Stimulated activated CD8-positive, alpha-beta memory T cell treated with anti-CD3 and anti-CD28 coated beads, Interleukin-7, amount 100 ng/mL, for 48 hours (primary cell): ENCODE data around the gene CCDC110.
"Not testable (repeated sequence)": the region's sequence is repeated elsewhere in the genome, so short reads cannot be mapped to it uniquely, and the experiment has no call there.

ENCODE experiments used
- DNase-seq, 2 donors: peaks; one replicate each; pipeline ENCODE4 v3.0.0-alpha.2; 2020; ENCODE audit warnings: low read depth in 1 of 2; ENCODE audit errors: extremely low read depth in 1 of 2

The CCDC110 gene

GRCh38 chr4:185471235-185472102 is at the start of gene CCDC110:
TSS of gene CCDC110 (minus strand) at chr4:185471733. CDS start at chr4:185471683, 50 bp downstream.
- peak; percentile 67 to 78 for DNase-seq

GRCh38 chr4:185520119-185520518 is 48.6 kb upstream of the CCDC110 start:
- no peak for DNase-seq

- DNase-seq: no peak
Measured at GRCh38 chr4:185518494-185518893, 47.0 kb upstream of the CCDC110 start.

DNA sequence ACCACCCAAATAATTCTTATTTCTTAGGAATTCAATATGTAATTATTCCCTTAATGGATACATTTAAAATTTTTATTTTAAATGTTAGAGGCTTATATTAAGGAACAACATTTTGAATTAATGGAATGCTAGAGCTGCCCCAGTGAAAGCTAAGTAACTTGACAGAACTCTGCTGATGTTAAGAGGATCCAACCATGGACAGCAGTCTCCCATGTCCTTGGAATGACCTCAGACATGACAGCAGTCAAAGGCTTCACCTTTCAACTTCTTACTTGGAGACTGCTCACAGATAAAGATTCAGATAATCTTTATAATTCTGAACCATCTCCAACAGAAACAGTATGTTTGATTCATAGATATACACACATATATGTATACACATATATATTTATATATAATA is 46.5 kb upstream of the CCDC110 start:
- no peak for DNase-seq

- DNase-seq: no peak
Measured at GRCh38 chr4:185515248-185515647, 43.7 kb upstream of the CCDC110 start.

DNA sequence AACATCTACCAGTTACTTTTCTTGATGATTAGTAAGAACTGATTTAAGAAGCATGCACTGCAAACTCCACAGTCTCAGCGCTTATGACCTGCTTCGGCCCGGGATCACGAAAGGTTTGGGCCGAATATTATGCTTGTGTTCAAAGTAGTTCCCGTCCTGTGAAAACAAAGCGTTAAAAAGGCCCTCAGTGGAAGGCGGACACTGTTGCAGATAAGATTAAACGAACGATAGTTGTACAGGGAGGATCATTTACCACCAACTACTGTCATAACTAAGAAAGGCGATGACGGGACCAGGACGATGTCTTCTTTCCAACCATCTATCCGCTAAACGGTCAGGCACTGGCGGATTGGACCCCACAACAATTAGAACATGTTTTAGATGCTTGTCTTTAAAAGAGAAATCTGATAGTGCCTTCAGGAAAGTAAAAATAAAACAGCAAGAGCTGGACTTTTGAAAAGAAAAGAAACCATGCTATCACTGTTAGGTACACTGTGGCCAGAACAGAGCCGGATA is 42.7 kb upstream of the CCDC110 start:
- DNase-seq: no peak

- no peak for DNase-seq
Measured at GRCh38 chr4:185513489-185514181, 42.1 kb upstream of the CCDC110 start.

DNA sequence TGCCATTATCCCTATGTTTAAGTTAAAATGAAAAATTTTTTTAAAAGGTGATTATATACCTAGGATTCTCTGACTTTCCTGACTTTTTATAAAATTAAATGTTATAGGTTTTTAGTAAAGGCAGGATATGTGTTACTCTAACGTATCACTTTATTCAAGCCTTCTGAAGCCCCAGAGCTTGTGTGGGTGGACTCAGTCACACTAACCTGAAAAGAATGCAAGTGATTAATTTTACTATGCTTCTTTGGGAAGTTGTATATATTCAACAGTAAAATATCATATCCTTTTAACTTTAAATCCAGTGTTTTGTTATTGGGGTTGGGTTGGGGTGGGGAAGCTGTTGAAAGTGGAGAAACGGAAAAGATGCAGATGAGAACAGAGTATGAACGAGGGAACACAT is 41.0 kb upstream of the CCDC110 start:
- DNase-seq: no peak

DNA sequence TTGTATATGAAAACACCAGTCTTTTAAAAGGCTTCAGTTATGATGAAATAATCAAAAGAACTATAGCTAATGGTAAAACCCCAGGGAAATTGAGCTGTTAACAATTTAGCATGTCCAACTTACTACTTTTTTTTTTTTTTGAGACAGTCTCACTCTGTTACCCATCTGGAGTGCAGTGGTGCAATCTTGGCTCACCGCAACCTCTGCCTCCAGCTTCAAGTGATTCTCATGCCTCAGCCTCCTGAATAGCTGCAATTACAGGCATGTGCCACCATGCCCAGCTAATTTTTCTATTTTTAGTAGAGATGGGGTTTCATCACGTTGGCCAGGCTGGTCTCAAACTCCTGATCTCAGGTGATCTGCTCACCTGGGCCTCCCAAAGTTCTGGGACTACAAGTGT is 39.7 kb upstream of the CCDC110 start:
- DNase-seq: not testable (repeated sequence)

DNA sequence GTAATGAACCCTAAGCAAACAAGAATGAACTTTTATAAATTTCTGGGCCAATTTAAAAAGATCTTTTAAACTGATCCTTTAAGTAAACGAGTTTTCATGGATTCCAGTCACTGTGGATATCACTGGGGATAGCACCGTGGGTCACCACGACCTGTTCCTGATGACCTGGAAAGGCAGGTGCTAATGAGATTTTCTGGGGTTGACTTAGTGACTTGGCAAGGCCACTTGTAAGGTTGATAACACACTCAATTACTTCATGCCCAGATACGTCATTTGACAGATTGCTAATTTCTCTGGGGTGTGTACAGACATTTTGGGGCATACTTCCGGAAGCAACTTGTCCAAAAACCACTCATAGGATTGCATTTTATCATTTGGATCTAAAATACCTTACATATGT is 39.3 kb upstream of the CCDC110 start:
- no peak for DNase-seq

DNA sequence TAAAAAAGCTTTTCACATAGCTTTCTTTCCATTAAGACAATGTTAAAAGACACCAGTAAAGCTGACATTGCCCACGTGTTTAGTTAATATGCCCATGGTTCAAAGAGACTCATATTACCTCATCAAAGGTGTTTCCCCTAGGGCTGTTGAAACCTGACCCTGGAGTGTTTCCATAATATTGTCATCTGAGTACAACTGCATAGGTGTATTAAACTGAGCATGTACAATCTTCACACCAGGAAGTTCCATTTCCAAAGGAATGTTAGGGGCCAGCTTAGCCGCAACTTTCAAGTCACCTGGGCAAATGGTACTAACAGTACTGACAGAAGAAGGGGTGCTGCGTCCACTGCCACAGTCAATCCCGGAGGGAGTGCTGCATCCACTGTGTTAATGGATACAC is 36.6 kb upstream of the CCDC110 start:
- no peak for DNase-seq

DNA sequence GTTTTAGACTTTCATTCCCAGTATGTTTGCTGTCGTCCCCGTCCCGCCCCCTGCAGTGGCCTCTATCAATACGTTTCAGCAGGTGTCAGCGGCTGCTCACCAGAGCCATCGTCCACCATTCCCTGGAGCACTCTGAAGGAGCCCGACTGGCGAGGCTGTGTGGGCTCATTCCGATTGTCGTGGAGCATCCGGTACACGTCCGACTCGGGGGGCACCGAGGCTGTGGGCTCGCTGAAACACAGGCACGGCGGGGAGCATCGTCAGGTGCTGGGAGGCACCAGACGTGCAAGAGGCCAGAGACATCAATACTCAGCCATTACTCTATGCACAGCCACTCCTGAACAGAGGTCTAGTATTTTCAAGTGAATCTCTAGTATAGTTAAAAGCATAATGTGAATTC is 34.9 kb upstream of the CCDC110 start:
- DNase-seq: no peak

DNA sequence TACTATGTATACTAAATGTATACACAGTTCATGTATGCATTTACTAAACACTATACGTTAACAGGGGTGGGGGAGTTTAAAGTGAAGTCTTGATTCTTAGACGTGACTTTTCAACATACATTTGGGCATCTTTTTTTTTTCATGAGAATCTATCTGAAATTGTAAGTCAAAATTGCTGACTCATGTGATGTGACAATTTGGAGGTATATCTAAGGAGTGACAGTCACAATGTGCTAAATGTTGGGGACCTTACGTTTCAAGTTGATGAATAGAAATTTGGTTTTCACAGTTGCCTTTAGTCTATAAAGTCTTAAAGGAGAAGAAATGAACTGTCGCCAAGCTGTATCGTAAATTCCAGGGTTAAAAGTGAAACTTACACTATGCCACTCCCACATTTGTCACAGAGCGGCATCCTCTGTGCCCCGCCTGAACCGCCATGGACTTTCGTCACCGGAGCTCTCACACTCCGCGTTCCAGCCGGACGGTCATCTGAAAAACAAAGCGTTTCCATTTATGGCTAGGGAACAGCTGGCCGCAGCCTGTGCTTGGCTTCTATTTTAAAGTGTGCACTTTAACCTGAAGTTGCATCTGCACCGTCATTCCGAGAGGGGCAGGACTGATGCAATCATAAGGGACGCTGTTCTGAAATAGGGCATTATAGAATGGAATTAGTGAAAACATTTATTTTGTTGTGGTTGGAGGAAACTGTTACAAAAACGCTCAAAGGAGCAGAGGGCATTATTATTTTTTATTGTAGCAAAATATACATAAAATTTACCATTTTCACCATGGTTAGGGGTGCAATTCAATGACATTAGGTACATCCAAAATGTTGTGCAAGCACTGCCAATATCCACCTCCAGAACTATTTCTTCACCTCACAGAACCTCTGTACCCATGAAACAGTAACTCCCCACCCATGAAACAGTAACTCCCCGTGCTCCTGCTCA is 32.8 kb upstream of the CCDC110 start:
- DNase-seq: no peak

DNA sequence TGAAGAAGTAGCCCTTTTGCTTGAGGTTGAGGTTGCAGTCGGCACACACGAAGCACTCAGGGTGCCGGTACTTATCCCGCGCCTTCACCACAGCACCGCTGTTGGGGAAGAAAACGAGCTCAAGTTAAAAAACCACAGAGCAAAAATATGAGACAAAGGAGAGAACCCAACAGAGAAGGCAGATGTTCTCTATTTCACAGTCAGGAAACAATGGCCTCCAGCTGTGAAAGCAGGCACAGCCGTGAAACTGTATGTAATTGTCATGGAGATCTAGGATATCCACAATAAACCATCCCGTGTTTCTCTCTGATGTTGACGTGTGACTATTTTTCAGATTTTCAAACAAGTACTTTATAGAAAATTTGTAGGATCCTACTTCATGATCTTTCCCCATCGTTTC is 30.9 kb upstream of the CCDC110 start:
- no peak for DNase-seq

- DNase-seq: no peak
Measured at GRCh38 chr4:185500576-185500975, 29.0 kb upstream of the CCDC110 start.

GRCh38 chr4:185500035-185500434 is 28.5 kb upstream of the CCDC110 start:
- no peak for DNase-seq

GRCh38 chr4:185488650-185489049 is 17.1 kb upstream of the CCDC110 start:
- DNase-seq: no peak

DNA sequence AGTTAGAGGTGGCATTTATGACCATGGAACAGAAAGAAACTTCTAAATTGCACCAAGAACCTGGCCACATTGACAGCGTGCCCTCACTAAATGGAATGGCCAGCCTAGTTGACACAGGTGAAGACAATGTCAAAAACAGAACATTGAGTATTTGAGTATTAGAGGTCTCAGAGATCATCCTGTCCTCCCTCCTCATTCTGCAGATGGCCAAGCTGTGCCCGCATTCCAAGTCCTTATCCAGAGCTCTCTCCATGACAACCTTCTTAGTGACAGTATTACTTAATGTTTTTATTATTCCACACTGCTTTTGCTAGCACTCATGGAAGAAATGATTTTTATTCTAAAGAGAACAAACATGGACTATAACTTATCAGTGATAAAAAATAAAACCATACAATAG is 9.9 kb upstream of the CCDC110 start:
- no peak for DNase-seq

GRCh38 chr4:185480016-185480732 is 8.6 kb upstream of the CCDC110 start:
- no peak for DNase-seq

DNA sequence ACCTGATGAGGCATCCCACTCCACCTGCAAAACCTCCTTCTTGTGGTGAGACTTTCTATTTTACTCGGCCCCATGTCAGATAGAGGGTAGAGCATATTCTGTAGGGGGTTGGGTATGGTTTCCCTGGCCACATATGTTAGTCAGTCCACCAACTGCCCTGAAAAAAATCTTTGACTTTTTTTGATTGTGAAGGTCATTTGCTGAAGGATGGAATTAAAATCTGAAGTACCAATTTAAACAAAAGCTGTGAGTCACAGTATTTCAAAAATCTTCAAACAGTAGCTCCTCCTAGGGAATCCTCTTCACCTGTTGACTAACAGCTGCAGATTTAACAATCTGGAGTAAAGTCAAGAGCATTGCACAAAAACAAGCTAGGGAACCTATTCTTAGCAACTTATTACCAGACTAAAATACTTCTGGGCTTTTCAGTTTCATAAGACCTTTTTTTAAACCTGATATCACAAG is 8.0 kb upstream of the CCDC110 start:
- DNase-seq: peak in 1 of 2 donors; percentile 11
